Measurements from ENCODE around the gene B4GALNT4.
"Not testable (repeated sequence)": the region's sequence is repeated elsewhere in the genome, so short reads cannot be mapped to it uniquely, and the experiment has no call there.

- not testable (repeated sequence) for TF ChIP-seq POLR2AphosphoS5 (IDR thresholded peaks at IDR 0.05; ENCODE audit: low read depth, low read length); POLR2A (IDR thresholded peaks at IDR 0.05; ENCODE audit: low read depth, low read length); TAF1 (IDR thresholded peaks at IDR 0.05; ENCODE audit: low read depth, low read length); PAX5 (IDR thresholded peaks at IDR 0.05; ENCODE audit: insufficient read depth, low read length, severe bottlenecking); SPI1 (IDR thresholded peaks at IDR 0.05; ENCODE audit: low read depth, low read length); POU2F2 (IDR thresholded peaks at IDR 0.05; ENCODE audit: low read depth, low read length)
Observed at GRCh38 chr11:411520-411919, 42.2 kb downstream of the B4GALNT4 start.
